Nucleus accumbens (tissue), 56 donors: ENCODE results near the gene MAGI1.

Experiments
- DNase-seq, 56 donors: peaks; one replicate each; lab custom pipeline; 2025; lab: John Stamatoyannopoulos, UW

The MAGI1 gene

DNA sequence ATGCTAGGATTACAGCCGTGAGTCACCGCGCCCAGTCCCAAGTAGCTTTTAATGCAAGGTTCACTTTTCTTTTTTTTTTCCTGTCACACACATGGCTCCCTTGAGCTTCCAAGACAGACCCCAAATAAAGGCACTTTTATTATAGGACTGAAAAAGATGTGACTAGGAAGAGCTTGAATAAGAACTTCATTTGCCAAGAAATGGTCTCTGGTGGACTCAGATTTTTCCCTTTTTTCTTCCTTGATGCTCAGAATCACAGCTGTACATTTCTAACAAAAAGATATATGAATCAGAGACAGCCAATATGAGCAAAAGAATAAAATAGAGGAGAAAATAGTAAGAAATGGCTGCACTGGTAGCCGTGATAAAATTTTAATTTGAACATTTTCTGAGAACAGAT, 337.2 kb downstream of the MAGI1 start:
- DNase-seq, result no peak

GRCh38 chr3:65689436-65689835, 349.3 kb downstream of the MAGI1 start:
- no peak for DNase-seq

DNA sequence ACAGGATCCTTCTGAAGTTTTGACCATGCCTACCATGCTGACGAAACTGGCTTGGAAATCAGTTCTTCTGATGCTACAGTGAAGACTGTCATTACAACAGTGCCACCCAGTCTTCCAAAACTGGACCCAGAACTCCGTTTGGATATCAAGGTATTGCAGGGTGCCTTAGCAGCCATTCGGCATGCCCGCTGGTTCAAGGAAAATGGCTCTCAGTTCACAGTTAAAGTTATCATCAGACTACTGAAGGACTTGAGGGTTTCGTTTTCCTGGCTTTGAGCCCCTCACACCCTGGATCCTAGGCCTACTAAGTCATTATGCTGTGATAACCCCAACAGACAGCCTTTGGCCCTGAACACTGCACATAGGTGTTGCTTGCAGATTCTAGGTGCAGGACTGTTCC, 351.0 kb downstream of the MAGI1 start:
- DNase-seq, result no peak

- DNase-seq, result peak in 4 of 56 donors; percentile 3 to 19 (median 8)
These were observed 353.0 kb downstream of the MAGI1 start for GRCh38 chr3:65685621-65686235.

DNA sequence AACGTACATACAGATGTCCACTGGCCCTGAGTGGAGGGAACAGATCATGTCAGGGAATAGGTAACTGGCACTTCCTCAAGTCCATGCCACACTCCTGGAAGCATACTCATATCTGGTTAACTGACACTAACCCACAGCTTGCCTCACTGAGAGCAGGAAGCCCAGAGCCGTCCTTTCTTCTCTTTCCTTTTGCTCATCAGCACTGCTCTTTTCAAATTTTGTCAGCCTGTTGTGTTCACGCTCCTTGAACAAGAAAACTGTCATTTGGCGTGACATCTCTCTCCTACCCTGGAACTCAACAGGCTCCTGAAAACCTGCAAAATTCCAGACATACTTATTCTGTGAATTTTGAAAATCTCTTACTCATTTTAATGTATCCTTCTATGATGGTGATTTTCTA, 360.2 kb downstream of the MAGI1 start:
- no peak for DNase-seq

- DNase-seq, result no peak
These were observed 361.2 kb downstream of the MAGI1 start for GRCh38 chr3:65677486-65678010.

DNA sequence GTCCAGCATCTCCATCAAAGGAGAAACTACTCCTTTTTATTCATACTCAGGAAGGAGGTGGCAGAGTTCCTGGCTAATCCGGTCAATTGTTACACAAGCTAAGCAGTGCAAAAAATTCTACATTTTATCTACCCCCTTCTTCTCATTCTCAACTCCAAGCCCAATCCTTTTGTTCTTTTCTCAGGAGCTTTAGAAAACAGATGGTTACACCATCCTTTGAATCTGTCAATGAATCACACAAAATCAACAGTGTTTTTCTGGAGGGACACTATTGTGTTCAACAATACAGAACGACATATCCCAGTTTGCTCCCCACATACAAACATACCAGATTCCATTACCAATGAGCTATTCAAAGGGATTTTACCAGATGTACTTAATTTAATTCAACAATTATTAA, 362.1 kb downstream of the MAGI1 start:
- DNase-seq, result no peak

- no peak for DNase-seq
These were observed 363.7 kb downstream of the MAGI1 start for GRCh38 chr3:65675011-65675410.

DNA sequence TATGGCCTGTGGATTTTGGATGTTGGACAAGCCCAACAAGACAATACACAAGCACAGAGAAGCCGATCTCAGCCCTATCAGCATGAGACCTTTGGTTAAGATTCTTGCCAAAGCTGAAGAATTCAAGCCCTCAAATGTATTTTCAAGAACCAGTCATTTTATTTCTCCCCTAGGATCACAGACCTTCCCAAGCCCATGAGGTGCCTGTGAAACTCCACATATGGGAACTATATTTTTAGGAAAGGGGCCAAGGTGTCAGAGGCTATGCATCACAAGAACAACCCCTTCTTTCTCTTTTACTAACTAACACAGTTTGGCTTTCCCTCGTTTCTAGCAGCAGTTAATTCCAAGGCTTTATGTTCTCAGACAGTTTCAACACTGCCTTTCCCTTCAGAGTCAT, 364.5 kb downstream of the MAGI1 start:
- DNase-seq, result no peak

DNA sequence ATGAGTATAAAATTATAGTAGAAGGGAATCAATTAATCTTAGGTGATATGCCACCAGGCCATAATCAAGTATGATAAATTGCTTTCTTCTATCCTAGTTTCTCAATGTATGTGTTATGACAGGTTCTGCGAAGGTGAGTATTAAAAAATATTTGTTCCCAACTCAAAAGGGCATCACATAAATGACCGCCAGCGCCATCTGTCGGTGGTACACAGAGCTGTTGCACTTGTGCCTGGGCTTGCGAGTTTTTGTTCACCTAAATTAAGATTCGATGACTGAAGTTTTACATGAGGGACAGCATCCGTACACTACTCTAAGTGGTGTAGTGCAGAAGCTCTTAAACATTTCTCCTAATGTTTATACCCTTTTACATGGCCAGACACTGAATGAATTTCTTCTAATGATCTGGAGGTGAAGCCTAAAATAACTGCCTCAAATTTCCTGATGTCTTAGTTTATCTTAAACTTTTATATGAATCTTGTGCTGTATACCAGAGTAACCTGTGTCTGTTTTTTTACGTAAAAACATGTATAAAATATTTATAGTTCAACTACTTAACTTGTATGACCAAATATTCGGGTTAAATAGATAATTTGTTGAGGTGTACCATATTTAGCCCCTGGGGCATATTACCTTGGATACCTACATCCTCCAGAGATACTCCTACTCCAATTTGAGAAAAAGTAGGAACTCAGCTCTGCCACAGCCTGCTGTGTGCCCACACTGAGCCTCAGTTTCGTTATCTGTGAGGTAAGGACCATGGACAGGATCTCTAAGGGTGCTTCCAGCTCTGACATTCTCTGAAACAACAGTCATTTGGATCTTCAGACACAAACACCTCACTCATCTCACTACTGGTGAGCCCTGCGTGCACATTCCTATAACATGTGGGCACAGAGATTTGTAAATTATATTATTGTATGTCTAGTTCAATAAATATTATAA, 365.6 kb downstream of the MAGI1 start:
- DNase-seq, result peak in 46 of 56 donors; percentile 0 to 82 (median 24)

- DNase-seq, result no peak
These were observed 366.7 kb downstream of the MAGI1 start for GRCh38 chr3:65672061-65672460.

GRCh38 chr3:65671004-65671403, 367.7 kb downstream of the MAGI1 start:
- no peak for DNase-seq

GRCh38 chr3:65669163-65669875, 369.4 kb downstream of the MAGI1 start:
- DNase-seq, result no peak

GRCh38 chr3:65667963-65668362, 370.8 kb downstream of the MAGI1 start:
- no peak for DNase-seq

DNA sequence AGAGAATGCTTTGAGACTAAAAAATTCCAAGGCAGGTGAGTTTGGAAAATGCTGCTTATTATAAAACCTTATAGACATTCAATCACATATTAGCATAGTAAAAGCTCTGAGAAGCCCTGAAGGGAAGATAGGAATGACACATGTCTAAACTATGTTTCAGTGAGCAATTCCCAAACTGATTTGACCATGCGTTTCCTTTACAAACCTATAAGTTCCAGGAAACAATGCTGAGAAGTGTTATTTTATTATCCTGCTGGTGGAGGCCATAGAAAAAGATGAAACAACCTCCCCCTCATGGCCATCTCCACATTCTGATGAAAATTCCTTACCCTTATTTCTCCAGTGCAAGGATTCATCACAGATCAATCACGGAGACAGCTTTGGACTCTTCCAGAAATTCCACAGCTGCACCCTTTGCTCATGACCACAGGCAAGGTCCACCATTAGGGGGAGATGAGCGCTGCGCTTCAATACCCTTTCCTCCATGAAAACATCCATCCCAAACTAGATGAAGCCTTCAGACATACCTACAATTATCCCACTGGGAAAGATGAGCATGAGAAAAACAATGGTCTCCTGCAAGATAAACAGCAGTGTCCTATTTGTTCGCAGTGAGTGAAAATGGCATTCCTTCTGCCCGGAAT, 372.1 kb downstream of the MAGI1 start:
- DNase-seq, result no peak

DNA sequence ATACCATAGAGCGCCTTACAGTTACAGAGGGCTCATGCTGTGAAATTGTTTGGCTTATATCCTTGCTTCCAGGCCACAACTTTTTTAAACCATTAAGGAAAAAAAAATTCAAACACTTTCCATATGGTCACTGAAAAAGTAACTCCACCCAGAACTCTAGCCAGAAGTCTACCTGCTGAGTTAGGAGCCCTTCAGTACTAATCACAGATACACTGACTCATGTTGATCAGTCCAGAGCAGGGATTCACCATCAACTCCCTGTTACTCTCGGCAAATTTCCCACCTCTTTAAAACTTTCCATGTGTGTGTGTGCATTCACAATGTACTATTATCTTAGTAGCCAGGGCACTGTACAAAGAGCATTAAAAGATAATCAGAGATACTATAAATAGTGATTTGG, 372.8 kb downstream of the MAGI1 start:
- no peak for DNase-seq

DNA sequence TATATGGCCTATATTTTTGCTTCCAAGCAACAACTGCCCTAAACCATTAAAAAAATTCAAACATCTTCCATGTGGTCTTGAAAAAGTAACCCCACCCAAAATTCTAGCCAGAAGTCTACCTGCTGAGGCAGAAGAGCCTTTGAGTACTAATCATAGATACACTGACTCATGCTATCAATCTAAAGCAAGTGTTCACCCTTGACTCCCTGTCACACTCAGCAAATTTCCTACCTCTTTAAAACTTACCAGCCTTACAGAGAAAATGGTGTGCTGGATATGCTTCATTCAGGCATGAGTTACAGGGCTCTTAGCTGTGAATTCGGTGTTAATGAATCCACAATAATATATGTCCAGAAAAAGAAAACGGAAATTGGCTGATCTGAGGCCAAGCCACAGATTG, 373.8 kb downstream of the MAGI1 start:
- no peak for DNase-seq

DNA sequence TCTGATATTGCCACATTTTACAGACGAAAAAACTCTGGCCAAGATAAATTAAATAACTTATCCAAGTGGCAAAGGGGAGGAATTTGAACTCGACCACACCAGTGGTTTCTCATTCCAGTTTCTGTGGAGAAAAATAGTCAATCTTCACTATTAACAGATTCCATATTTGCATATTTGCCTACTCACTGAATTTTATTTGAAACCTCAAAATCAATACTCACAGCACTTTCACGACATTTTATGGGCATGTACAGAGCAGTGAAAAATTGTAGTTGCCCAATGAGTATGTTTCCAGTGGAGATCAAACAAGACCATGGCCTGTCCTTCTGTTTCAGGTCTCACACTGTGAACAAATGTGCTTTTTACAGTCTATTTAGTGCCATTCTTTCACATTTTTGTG, 374.3 kb downstream of the MAGI1 start:
- no peak for DNase-seq

DNA sequence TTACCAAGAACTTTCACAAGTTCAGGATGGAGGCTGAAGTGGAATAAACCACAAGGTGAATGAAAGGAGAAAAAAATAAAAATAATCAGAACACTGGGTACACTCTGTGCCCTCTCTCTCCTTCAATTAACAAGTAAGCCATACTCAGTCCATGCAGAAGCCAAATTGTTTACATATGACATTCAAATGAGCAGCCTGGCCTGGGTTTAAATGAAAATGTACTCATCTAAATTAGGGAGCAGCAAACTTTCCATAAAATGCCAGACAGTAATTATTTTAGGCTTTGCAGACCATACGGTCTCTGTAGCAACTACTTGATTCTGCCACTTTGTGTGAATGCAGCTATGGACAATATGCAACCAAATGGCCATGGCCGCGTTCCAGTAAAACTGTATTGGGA, 376.6 kb downstream of the MAGI1 start:
- no peak for DNase-seq

GRCh38 chr3:65660000-65660598, 378.6 kb downstream of the MAGI1 start:
- no peak for DNase-seq
